ENCODE measurements around the gene INTS3. TPM values are rescaled to one million over a fixed set of nuclear protein-coding genes. Genes with fewer than 3 reads are reported as not detected.
"Not testable (repeated sequence)": the region's sequence is repeated elsewhere in the genome, so short reads cannot be mapped to it uniquely, and the experiment has no call there.

INTS3 gene
- total RNA-seq, 1 donor from 2014 or later, result 57.3 TPM

- H3K4me1 Mint-ChIP-seq (ENCODE audit: low read depth), result peaks cover 18% of the 10 kb centered on the region
- H3K9me3 Mint-ChIP-seq, result no peaks in the 10 kb centered on the region
- intact Hi-C loops (cut with micrococcal nuclease), result no loop called here
- H3K4me3 Mint-ChIP-seq, result no peak overlapping the region
- no peaks in the 10 kb centered on the region for H3K27me3 Mint-ChIP-seq (ENCODE audit: insufficient read depth)
- peaks cover 7% of the 10 kb centered on the region for H3K36me3 Mint-ChIP-seq (ENCODE audit: low read depth)
- no peak for DNase-seq (ENCODE audit: low spot score)
- peak overlapping the region; percentile 35 for H3K27ac Mint-ChIP-seq
Observed at GRCh38 chr1:153778824-153779519, 51.1 kb downstream of the INTS3 start.

GRCh38 chr1:153779781-153780541 is 52.1 kb downstream of the INTS3 start:
- intact Hi-C loops (cut with micrococcal nuclease), result no loop called here
- DNase-seq (ENCODE audit: low spot score), result no peak
- Mint-ChIP-seq H3K9me3 (no peaks in the 10 kb centered on the region), H3K27me3 (ENCODE audit: insufficient read depth) (no peaks in the 10 kb centered on the region), H3K4me1 (ENCODE audit: low read depth) (peaks cover 8% of the 10 kb centered on the region), H3K4me3 (no peak overlapping the region), H3K27ac (no peak overlapping the region), H3K36me3 (ENCODE audit: low read depth) (peaks cover 5% of the 10 kb centered on the region)

GRCh38 chr1:153780551-153780950 is 52.7 kb downstream of the INTS3 start:
- peaks cover 5% of the 10 kb centered on the region for H3K36me3 Mint-ChIP-seq (ENCODE audit: low read depth)
- H3K4me1 Mint-ChIP-seq (ENCODE audit: low read depth), result peaks cover 7% of the 10 kb centered on the region
- no peaks in the 10 kb centered on the region for H3K9me3 Mint-ChIP-seq
- no peaks in the 10 kb centered on the region for H3K27me3 Mint-ChIP-seq (ENCODE audit: insufficient read depth)
- intact Hi-C loops (cut with micrococcal nuclease), result no loop called here
- no peak overlapping the region for H3K4me3 Mint-ChIP-seq
- H3K27ac Mint-ChIP-seq, result no peak overlapping the region
- no peak for DNase-seq (ENCODE audit: low spot score)

GRCh38 chr1:153782648-153783047 is 54.8 kb downstream of the INTS3 start:
- not testable (repeated sequence) for DNase-seq (ENCODE audit: low spot score); H3K27ac Mint-ChIP-seq; H3K36me3 Mint-ChIP-seq (ENCODE audit: low read depth); H3K9me3 Mint-ChIP-seq; H3K4me1 Mint-ChIP-seq (ENCODE audit: low read depth); H3K27me3 Mint-ChIP-seq (ENCODE audit: insufficient read depth)
- intact Hi-C loops (cut with micrococcal nuclease), result loop anchor here (1.0 to 2.0 kb wide), 7 partner anchors 7 to 400 kb away; partner anchors contain the start of genes CHTOP, CREB3L4, RAB13 and SLC27A3
- peak overlapping the region; percentile 88 for H3K4me3 Mint-ChIP-seq

- Mint-ChIP-seq H3K9me3 (no peaks in the 10 kb centered on the region), H3K4me3 (peak overlapping the region; percentile 88), H3K4me1 (ENCODE audit: low read depth) (no peaks in the 10 kb centered on the region), H3K36me3 (ENCODE audit: low read depth) (peaks cover 4% of the 10 kb centered on the region), H3K27ac (peak overlapping the region; percentile 92), H3K27me3 (ENCODE audit: insufficient read depth) (peaks cover 16% of the 10 kb centered on the region)
- intact Hi-C loops (cut with micrococcal nuclease), result loop anchor here (1.0 to 2.0 kb wide), 7 partner anchors 8 to 399 kb away; partner anchors contain the start of genes CHTOP, CREB3L4, RAB13 and SLC27A3
- DNase-seq (ENCODE audit: low spot score), result peak; percentile 90
Observed at GRCh38 chr1:153783233-153784190, 55.7 kb downstream of the INTS3 start.

- intact Hi-C loops (cut with micrococcal nuclease), result no loop called here
- Mint-ChIP-seq H3K36me3 (ENCODE audit: low read depth) (peaks cover 4% of the 10 kb centered on the region), H3K4me1 (ENCODE audit: low read depth) (peaks cover 19% of the 10 kb centered on the region), H3K27me3 (ENCODE audit: insufficient read depth) (peaks cover 16% of the 10 kb centered on the region), H3K27ac (no peak overlapping the region), H3K4me3 (no peak overlapping the region), H3K9me3 (no peaks in the 10 kb centered on the region)
- no peak for DNase-seq (ENCODE audit: low spot score)
Observed at GRCh38 chr1:153786038-153786790, 58.4 kb downstream of the INTS3 start.

GRCh38 chr1:153789478-153790034 is 61.7 kb downstream of the INTS3 start:
- peaks cover 29% of the 10 kb centered on the region for H3K4me1 Mint-ChIP-seq (ENCODE audit: low read depth)

GRCh38 chr1:153790313-153790965 is 62.6 kb downstream of the INTS3 start:
- H3K27ac Mint-ChIP-seq, result peak overlapping the region; percentile 69
- H3K9me3 Mint-ChIP-seq, result no peaks in the 10 kb centered on the region
- H3K36me3 Mint-ChIP-seq (ENCODE audit: low read depth), result peaks cover 3% of the 10 kb centered on the region
- H3K27me3 Mint-ChIP-seq (ENCODE audit: insufficient read depth), result peaks cover 16% of the 10 kb centered on the region
- intact Hi-C loops (cut with micrococcal nuclease), result loop anchor here (2.0 to 10.0 kb wide), 4 partner anchors 14 to 482 kb away; partner anchors contain the start of genes HAX1 and NUP210L
- peak overlapping the region; percentile 5 for H3K4me3 Mint-ChIP-seq
- DNase-seq (ENCODE audit: low spot score), result no peak
- H3K4me1 Mint-ChIP-seq (ENCODE audit: low read depth), result peaks cover 32% of the 10 kb centered on the region

More at GRCh38 chr1:153789478-153790034, 61.7 kb downstream of the INTS3 start:
- peak overlapping the region; percentile 69 for H3K27ac Mint-ChIP-seq
- no peak for DNase-seq (ENCODE audit: low spot score)
- no peaks in the 10 kb centered on the region for H3K9me3 Mint-ChIP-seq
- intact Hi-C loops (cut with micrococcal nuclease), result loop anchor here (2.0 to 10.0 kb wide), 4 partner anchors 13 to 483 kb away; partner anchors contain the start of genes HAX1 and NUP210L
- peaks cover 3% of the 10 kb centered on the region for H3K36me3 Mint-ChIP-seq (ENCODE audit: low read depth)
- H3K4me3 Mint-ChIP-seq, result no peak overlapping the region
- H3K27me3 Mint-ChIP-seq (ENCODE audit: insufficient read depth), result peaks cover 16% of the 10 kb centered on the region

GRCh38 chr1:153790966-153791647 is 63.3 kb downstream of the INTS3 start:
- H3K36me3 Mint-ChIP-seq (ENCODE audit: low read depth), result peaks cover 3% of the 10 kb centered on the region
- peaks cover 32% of the 10 kb centered on the region for H3K4me1 Mint-ChIP-seq (ENCODE audit: low read depth)
- intact Hi-C loops (cut with micrococcal nuclease), result loop anchor here (2.0 to 10.0 kb wide), 4 partner anchors 14 to 481 kb away; partner anchors contain the start of genes HAX1 and NUP210L
- H3K4me3 Mint-ChIP-seq, result peak overlapping the region; percentile 5
- peak; percentile 19 for DNase-seq (ENCODE audit: low spot score)
- peak overlapping the region; percentile 69 for H3K27ac Mint-ChIP-seq
- H3K27me3 Mint-ChIP-seq (ENCODE audit: insufficient read depth), result peaks cover 16% of the 10 kb centered on the region
- H3K9me3 Mint-ChIP-seq, result no peaks in the 10 kb centered on the region

- peaks cover 12% of the 10 kb centered on the region for H3K27me3 Mint-ChIP-seq (ENCODE audit: insufficient read depth)
- no peak for DNase-seq (ENCODE audit: low spot score)
- H3K36me3 Mint-ChIP-seq (ENCODE audit: low read depth), result peaks cover 3% of the 10 kb centered on the region
- no peaks in the 10 kb centered on the region for H3K9me3 Mint-ChIP-seq
- H3K27ac Mint-ChIP-seq, result peak overlapping the region; percentile 79
- peak overlapping the region; percentile 12 for H3K4me3 Mint-ChIP-seq
- intact Hi-C loops (cut with micrococcal nuclease), result loop anchor here (2.0 to 10.0 kb wide), 4 partner anchors 13 to 481 kb away; partner anchors contain the start of genes HAX1 and NUP210L
- peaks cover 36% of the 10 kb centered on the region for H3K4me1 Mint-ChIP-seq (ENCODE audit: low read depth)
Observed at GRCh38 chr1:153791648-153792253, 63.9 kb downstream of the INTS3 start.
